SU-DHL-6 (cell line): Measurements from ENCODE around the gene PDE6A.

ENCODE experiments used
- H2AFZ ChIP-seq: fragments of 200-600 bp; sonication (generic); 2 replicates; pipeline ENCODE4 v1.6.1; 2014; ENCODE audit warnings: low read depth, mild to moderate bottlenecking, moderate library complexity, mixed read lengths, antibody characterized with exemption, low read length; ENCODE audit not compliant: severe bottlenecking
- H3F3A ChIP-seq: fragments of 200-600 bp; shearing (Covaris generic); 2 replicates; pipeline ENCODE4 v1.6.0; 2016; ENCODE audit warnings: antibody characterized with exemption, mild to moderate bottlenecking; ENCODE audit not compliant: insufficient read depth
- H3K27ac ChIP-seq: fragments of 200-600 bp; sonication (generic); 2 replicates; pipeline ENCODE4 v1.5.1; 2016; ENCODE audit warnings: low read depth, mild to moderate bottlenecking, low read length, moderate library complexity, mixed read lengths
- H3K27me3 ChIP-seq: fragments of 200-600 bp; sonication (generic), shearing (Covaris generic); 2 replicates; pipeline ENCODE4 v1.6.0; 2014; ENCODE audit warnings: mild to moderate bottlenecking, low read length
- H3K36me3 ChIP-seq: fragments of 200-600 bp; sonication (generic); 2 replicates; pipeline ENCODE4 v1.6.1; 2014; ENCODE audit warnings: mild to moderate bottlenecking, low read length, mixed read lengths
- H3K4me2 ChIP-seq: fragments of 300-600, 200-600 bp; shearing (Covaris generic), sonication (generic); 2 replicates; pipeline ENCODE4 v1.6.0; 2014; ENCODE audit warnings: low read length, low read depth, mild to moderate bottlenecking; ENCODE audit not compliant: poor library complexity, severe bottlenecking
- H3K4me3 ChIP-seq: fragments of 200-600 bp; sonication (generic); 2 replicates; pipeline ENCODE4 v1.5.1; 2014; ENCODE audit warnings: antibody characterized with exemption, low read length, mild to moderate bottlenecking, mixed read lengths; ENCODE audit not compliant: insufficient read depth, poor library complexity, severe bottlenecking
- H3K79me2 ChIP-seq: fragments of 200-600 bp; sonication (generic); 2 replicates; pipeline ENCODE4 v1.6.1; 2014; ENCODE audit warnings: mild to moderate bottlenecking, low read length, moderate library complexity; ENCODE audit not compliant: insufficient read depth
- H3K9ac ChIP-seq: fragments of 200-600 bp; sonication (generic); 2 replicates; pipeline ENCODE4 v1.7.0; 2014; ENCODE audit warnings: mild to moderate bottlenecking, low read length
- H3K9me2 ChIP-seq: fragments of 200-600 bp; sonication (generic); replicated peaks from 2 replicates; pipeline ENCODE4 v1.6.1; 2014; ENCODE audit warnings: low read length; ENCODE audit not compliant: insufficient read depth
- H3K9me3 ChIP-seq: fragments of 200-600 bp; sonication (generic); 2 replicates; pipeline ENCODE4 v1.6.1; 2014; ENCODE audit warnings: low read length, mixed read lengths; ENCODE audit not compliant: insufficient read depth
- H4K20me1 ChIP-seq: fragments of 200-600 bp; sonication (generic); 2 replicates; pipeline ENCODE4 v1.6.1; 2014; ENCODE audit warnings: low read depth, mild to moderate bottlenecking, antibody characterized with exemption, low read length, moderate library complexity, mixed read lengths
- EZH2phosphoT487 ChIP-seq: fragments of 200-600 bp; sonication (generic), shearing (Covaris generic); conservative IDR thresholded peaks from 2 replicates; pipeline ENCODE4 v1.6.1; 2018; ENCODE audit warnings: mild to moderate bottlenecking, antibody characterized with exemption, low read length, moderate library complexity, mixed read lengths
- TF ChIP-seq, protein P1 (sequence below): fragments of 200-600 bp; sonication (generic); IDR thresholded peaks from one replicate; pipeline ENCODE4 v1.5.1; 2017; ENCODE audit warnings: antibody characterized with exemption, mild to moderate bottlenecking, low read length, moderate library complexity; ENCODE audit not compliant: insufficient read depth, poor library complexity, severe bottlenecking

The PDE6A gene

DNA sequence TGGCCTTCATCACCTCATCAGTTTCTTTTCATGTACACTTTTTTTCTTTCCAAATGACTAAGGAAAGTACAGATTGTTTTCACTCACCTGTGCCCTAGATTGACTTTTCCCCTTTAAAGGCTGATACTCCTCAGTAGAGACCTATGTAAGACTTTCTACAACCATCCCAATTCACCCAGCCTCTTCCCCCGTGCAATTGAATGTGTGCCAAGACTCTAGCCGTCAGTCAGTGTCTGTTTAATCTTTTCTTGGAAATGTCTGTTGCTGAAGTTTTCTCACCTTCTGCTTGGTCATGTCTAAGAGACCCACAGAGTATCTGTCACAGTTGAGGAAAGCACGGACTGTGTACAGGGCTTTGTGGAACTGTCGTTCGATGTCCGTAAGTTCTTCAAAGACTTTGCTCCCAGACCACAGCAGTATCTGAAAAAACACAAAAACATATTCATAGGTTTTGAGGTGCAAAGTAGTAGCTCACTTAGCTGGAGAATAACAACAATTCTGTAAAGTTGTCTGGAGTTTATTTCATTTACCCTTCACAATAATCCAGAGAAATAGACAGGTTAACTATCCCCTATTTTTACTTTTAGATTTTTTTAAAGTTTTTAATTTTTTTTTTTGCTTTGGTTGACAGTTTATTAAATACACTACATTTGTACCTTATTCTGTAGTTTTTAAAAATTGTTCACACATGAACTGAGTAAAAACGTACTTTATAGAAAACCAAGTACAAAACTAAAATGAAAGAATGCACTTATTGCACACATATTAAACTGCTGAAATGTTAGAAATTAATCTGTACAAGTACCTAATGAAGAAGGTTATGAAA is 13.6 kb downstream of the PDE6A start:
- no peaks in the 10 kb centered on the region for H3K27me3 ChIP-seq
- H3K4me3 ChIP-seq: no peak overlapping the region
- no peaks in the 10 kb centered on the region for H3F3A ChIP-seq
- no peaks in the 10 kb centered on the region for H4K20me1 ChIP-seq
- no peak overlapping the region for H2AFZ ChIP-seq
- H3K79me2 ChIP-seq: no peaks in the 10 kb centered on the region
- H3K4me2 ChIP-seq: no peak overlapping the region
- no peak for TF ChIP-seq EZH2phosphoT487
- TF ChIP-seq, protein P1, sequence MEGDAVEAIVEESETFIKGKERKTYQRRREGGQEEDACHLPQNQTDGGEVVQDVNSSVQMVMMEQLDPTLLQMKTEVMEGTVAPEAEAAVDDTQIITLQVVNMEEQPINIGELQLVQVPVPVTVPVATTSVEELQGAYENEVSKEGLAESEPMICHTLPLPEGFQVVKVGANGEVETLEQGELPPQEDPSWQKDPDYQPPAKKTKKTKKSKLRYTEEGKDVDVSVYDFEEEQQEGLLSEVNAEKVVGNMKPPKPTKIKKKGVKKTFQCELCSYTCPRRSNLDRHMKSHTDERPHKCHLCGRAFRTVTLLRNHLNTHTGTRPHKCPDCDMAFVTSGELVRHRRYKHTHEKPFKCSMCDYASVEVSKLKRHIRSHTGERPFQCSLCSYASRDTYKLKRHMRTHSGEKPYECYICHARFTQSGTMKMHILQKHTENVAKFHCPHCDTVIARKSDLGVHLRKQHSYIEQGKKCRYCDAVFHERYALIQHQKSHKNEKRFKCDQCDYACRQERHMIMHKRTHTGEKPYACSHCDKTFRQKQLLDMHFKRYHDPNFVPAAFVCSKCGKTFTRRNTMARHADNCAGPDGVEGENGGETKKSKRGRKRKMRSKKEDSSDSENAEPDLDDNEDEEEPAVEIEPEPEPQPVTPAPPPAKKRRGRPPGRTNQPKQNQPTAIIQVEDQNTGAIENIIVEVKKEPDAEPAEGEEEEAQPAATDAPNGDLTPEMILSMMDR: no peak
- no peak overlapping the region for H3K27ac ChIP-seq
- H3K9ac ChIP-seq: no peak overlapping the region
- H3K9me2 ChIP-seq: no peaks in the 10 kb centered on the region
- H3K36me3 ChIP-seq: no peaks in the 10 kb centered on the region
- no peaks in the 10 kb centered on the region for H3K9me3 ChIP-seq

DNA sequence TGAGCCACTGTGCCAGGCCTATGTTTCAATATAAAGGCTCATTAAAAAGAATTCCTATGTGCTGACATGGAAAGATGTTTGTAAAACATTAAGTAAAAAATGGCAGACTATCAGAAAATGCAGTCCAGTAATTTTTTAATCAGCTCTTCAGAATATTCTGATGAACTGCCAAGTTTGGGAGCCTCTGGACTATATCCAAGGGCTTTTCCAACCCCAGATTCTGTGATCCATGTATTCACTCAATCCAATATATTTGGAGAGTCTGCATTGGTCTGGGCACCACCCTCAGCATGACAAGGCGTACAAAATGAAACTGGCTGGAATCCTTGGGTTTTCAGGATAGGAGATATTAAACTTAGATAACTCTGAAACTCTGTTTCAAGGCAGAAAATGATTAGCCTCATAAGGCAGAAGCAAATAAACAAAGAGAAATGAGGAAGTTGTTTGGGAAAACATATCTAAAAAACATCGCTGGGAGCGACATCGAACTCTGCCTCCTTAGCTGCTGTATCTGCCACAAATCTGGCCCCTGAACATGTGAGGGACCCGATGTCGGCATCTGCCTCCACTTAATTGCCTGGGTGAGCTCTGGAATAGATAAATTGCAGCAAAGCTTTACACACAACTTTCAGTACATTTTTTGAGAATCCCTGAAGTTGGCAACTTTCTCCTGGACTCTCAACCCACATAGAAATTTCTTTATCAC is 14.4 kb downstream of the PDE6A start:
- Histone ChIP-seq H3K4me2 (no peak overlapping the region), H3K9me3 (no peaks in the 10 kb centered on the region), H3K79me2 (no peaks in the 10 kb centered on the region), H4K20me1 (no peaks in the 10 kb centered on the region), H3F3A (no peaks in the 10 kb centered on the region), H3K27ac (no peak overlapping the region), H3K9ac (no peak overlapping the region), H3K4me3 (no peak overlapping the region), H3K27me3 (no peaks in the 10 kb centered on the region), H3K9me2 (no peaks in the 10 kb centered on the region), H2AFZ (no peak overlapping the region), H3K36me3 (no peaks in the 10 kb centered on the region)
- TF ChIP-seq EZH2phosphoT487: no peak
- TF ChIP-seq, protein P1: no peak

DNA sequence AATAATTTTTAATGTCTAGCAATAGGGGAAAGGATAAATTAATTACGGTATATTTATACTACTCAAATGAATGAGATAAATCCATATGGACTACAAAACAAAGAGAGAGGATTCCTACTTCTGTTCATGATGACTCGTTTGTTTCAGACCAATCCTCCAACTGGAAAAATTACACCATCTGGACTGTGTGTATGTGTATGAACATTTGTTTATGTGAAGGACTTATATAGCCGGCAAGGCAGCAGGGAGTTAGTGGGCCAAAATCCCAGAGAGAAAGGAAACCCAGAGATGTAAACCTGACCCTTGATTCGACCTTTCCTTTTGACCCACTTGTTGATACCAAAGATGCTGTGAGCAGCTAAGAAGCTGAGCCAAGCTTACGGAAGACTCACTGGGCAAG is 20.1 kb downstream of the PDE6A start:
- H2AFZ ChIP-seq: no peak overlapping the region
- H3K4me2 ChIP-seq: no peak overlapping the region
- no peaks in the 10 kb centered on the region for H4K20me1 ChIP-seq
- H3K9me2 ChIP-seq: no peaks in the 10 kb centered on the region
- H3K9ac ChIP-seq: no peak overlapping the region
- H3K4me3 ChIP-seq: no peak overlapping the region
- no peaks in the 10 kb centered on the region for H3K9me3 ChIP-seq
- H3K36me3 ChIP-seq: no peaks in the 10 kb centered on the region
- no peaks in the 10 kb centered on the region for H3F3A ChIP-seq
- TF ChIP-seq, protein P1: no peak
- no peak overlapping the region for H3K27ac ChIP-seq
- no peaks in the 10 kb centered on the region for H3K79me2 ChIP-seq
- 0 out of 2 replicates have a peak, but pooled peaks cover 3% of the 10 kb centered on the region for H3K27me3 ChIP-seq
